Upper lobe of left lung (tissue), 6 donors: ENCODE data around the gene TNFRSF17. TPM values are rescaled to one million over a fixed set of nuclear protein-coding genes. Genes with fewer than 3 reads are reported as not detected.

Experiments
- ATAC-seq, 2 donors: fragments of 200-7000 bp; cut with Tn5 transposase; one replicate each; pipeline ENCODE4 v1.9.1; 2022; ENCODE audit warnings: mild to moderate bottlenecking in 2 of 2, moderate library complexity in 2 of 2; ENCODE audit not compliant: low FRiP score in 2 of 2
- DNase-seq, 2 donors: peaks; one replicate each; pipeline ENCODE4 v3.0.0-alpha.2; 2019 to 2020
- H3K27ac ChIP-seq, 4 donors: fragments of 200-600 bp; sonication (generic); one replicate each; pipeline ENCODE4 v1.5.1; 2016 to 2019
- H3K27me3 ChIP-seq, 4 donors: fragments of 200-600 bp; sonication (generic); one replicate each; pipeline ENCODE4 v1.5.1; 2017 to 2019
- H3K36me3 ChIP-seq, 4 donors: fragments of 200-600 bp; sonication (generic); one replicate each; pipeline ENCODE4 v1.5.1; 2016 to 2019
- H3K4me1 ChIP-seq, 4 donors: fragments of 200-600 bp; sonication (generic); one replicate each; pipeline ENCODE4 v1.5.1; 2018 to 2019
- H3K4me3 ChIP-seq, 4 donors: fragments of 200-600 bp; sonication (generic); one replicate each; pipeline ENCODE4 v1.5.1; 2017 to 2019; ENCODE audit warnings: mild to moderate bottlenecking in 2 of 4, moderate library complexity in 1 of 4
- H3K9me3 ChIP-seq, 4 donors: fragments of 200-600 bp; sonication (generic); one replicate each; pipeline ENCODE4 v1.5.1; 2018 to 2019
- CTCF ChIP-seq, 6 experiments: fragments of 450-650 bp in 4 of 6; fragments of 200-600 bp in 2 of 6; sonication (generic) in 2 of 6; IDR thresholded peaks; one replicate each; pipeline ENCODE4 v1.5.1; 2016 to 2019; ENCODE audit warnings: antibody characterized with exemption in 6 of 6
- EP300 ChIP-seq, 4 donors: sonication (generic); formaldehyde crosslinking; IDR thresholded peaks; one replicate each; pipeline ENCODE4 v1.5.1; 2017; ENCODE audit warnings: antibody characterized with exemption in 4 of 4, control low read depth in 2 of 4
- POLR2A ChIP-seq, 4 donors: fragments of 450-650 bp; IDR thresholded peaks; one replicate each; pipeline ENCODE4 v1.5.1; 2016 to 2017; ENCODE audit warnings: antibody characterized with exemption in 4 of 4, mild to moderate bottlenecking in 2 of 4
- POLR2AphosphoS5 ChIP-seq, 2 donors: sonication (generic); formaldehyde crosslinking; IDR thresholded peaks; one replicate each; pipeline ENCODE4 v1.5.1; 2017; ENCODE audit warnings: antibody characterized with exemption in 2 of 2
- WGBS, 2 donors: methylation state at CpG; one replicate each; pipeline ENCODE4 v1.1.5; 2017 to 2018; 5-methylcytosine and 5-hydroxymethylcytosine counted together
- total RNA-seq, 6 donors: library from RNA; depleted of rRNA in 4 of 6; stranded (reverse); fragments of >200 nt in 4 of 6; gene quantifications; one replicate each; pipeline versions ENCODE4 v1.1.0 to v1.2.1, GENCODE V29; 2016 to 2021
- donor health status: DM: no; HTN: no; CAD: no; lungs with moderate emphysema.
- donor health status: DM: no; HTN: yes; CAD: no; lungs with severe emphysema.

TNFRSF17 gene
- total RNA-seq, 6 donors from 2014 or later: 1.6 to 2.9 (median 2.0) TPM; not detected in 3

- no peak for TF ChIP-seq POLR2A (IDR thresholded peaks at IDR 0.05)
- TF ChIP-seq POLR2AphosphoS5 (IDR thresholded peaks at IDR 0.05): no peak
- no peak for TF ChIP-seq EP300 (IDR thresholded peaks at IDR 0.05)
- TF ChIP-seq CTCF (IDR thresholded peaks at IDR 0.05): peak in 1 of 6 experiments; percentile 9
- WGBS, 2 donors: 1% methylated on average over 9 to 13 of the region's 22 CpGs
- peak in 1 of 2 donors; percentile 3 for ATAC-seq
These were observed 11.9 kb downstream of the TNFRSF17 start for GRCh38 chr16:11976850-11977375.

GRCh38 chr16:11977376-11978041 is 12.5 kb downstream of the TNFRSF17 start:
- no peak for DNase-seq
- TF ChIP-seq POLR2AphosphoS5 (IDR thresholded peaks at IDR 0.05) (peak in 1 of 2 donors; percentile 15), CTCF (IDR thresholded peaks at IDR 0.05) (no peak)
- H3K27ac ChIP-seq: peak overlapping the region; percentile 70 to 88 (median 83)
- no peaks in the 10 kb centered on the region for H3K27me3 ChIP-seq
- H3K36me3 ChIP-seq: no peaks in the 10 kb centered on the region
- ATAC-seq: peak in 1 of 2 donors; percentile 87
- WGBS, 2 donors: 21 to 22% methylated on average over 12 of the region's 12 CpGs
- no peaks in the 10 kb centered on the region for H3K9me3 ChIP-seq
- H3K4me1 ChIP-seq: peaks cover 15 to 29% (median 25%) of the 10 kb centered on the region in 4 donors
- peak overlapping the region; percentile 67 to 98 (median 91) for H3K4me3 ChIP-seq

More at GRCh38 chr16:11976850-11977375, 11.9 kb downstream of the TNFRSF17 start:
- peaks cover 15 to 30% (median 25%) of the 10 kb centered on the region in 4 donors for H3K4me1 ChIP-seq
- H3K4me3 ChIP-seq: peak overlapping the region; percentile 67 to 98 (median 91)
- no peaks in the 10 kb centered on the region for H3K27me3 ChIP-seq
- no peaks in the 10 kb centered on the region for H3K9me3 ChIP-seq
- peak overlapping the region; percentile 70 to 88 (median 83) for H3K27ac ChIP-seq
- no peak for DNase-seq
- H3K36me3 ChIP-seq: no peaks in the 10 kb centered on the region

GRCh38 chr16:11978080-11978479 is 13.1 kb downstream of the TNFRSF17 start:
- DNase-seq: no peak
- WGBS, 2 donors: 76 to 94% methylated on average over 2 of the region's 2 CpGs
- no peak for ATAC-seq
- H3K9me3 ChIP-seq: no peaks in the 10 kb centered on the region
- no peaks in the 10 kb centered on the region for H3K36me3 ChIP-seq
- H3K4me3 ChIP-seq: peak overlapping the region in 2 of 4 donors; percentile 67 to 98
- TF ChIP-seq POLR2AphosphoS5 (IDR thresholded peaks at IDR 0.05): no peak
- no peak for TF ChIP-seq EP300 (IDR thresholded peaks at IDR 0.05)
- TF ChIP-seq POLR2A (IDR thresholded peaks at IDR 0.05): no peak
- TF ChIP-seq CTCF (IDR thresholded peaks at IDR 0.05): no peak
- peaks cover 15 to 26% (median 24%) of the 10 kb centered on the region in 4 donors for H3K4me1 ChIP-seq
- H3K27ac ChIP-seq: peak overlapping the region; percentile 20 to 88 (median 83)
- no peaks in the 10 kb centered on the region for H3K27me3 ChIP-seq

GRCh38 chr16:11979013-11979672 is 14.1 kb downstream of the TNFRSF17 start:
- H3K36me3 ChIP-seq: no peaks in the 10 kb centered on the region
- H3K4me1 ChIP-seq: peaks cover 15 to 26% (median 22%) of the 10 kb centered on the region in 4 donors
- H3K27me3 ChIP-seq: no peaks in the 10 kb centered on the region
- H3K4me3 ChIP-seq: no peak overlapping the region
- DNase-seq (no peak), ATAC-seq (no peak)
- 81 to 84% methylated on average over 9 of the region's 9 CpGs for WGBS, 2 donors
- H3K9me3 ChIP-seq: no peaks in the 10 kb centered on the region
- no peak for TF ChIP-seq POLR2AphosphoS5 (IDR thresholded peaks at IDR 0.05)
- no peak for TF ChIP-seq EP300 (IDR thresholded peaks at IDR 0.05)
- no peak for TF ChIP-seq CTCF (IDR thresholded peaks at IDR 0.05)
- TF ChIP-seq POLR2A (IDR thresholded peaks at IDR 0.05): no peak
- no peak overlapping the region for H3K27ac ChIP-seq
